DMS79 treated with DMSO at 0.1 percent for 48 hours (cell line): ENCODE results near the gene TBX1.
"Not testable (repeated sequence)": the region's sequence is repeated elsewhere in the genome, so short reads cannot be mapped to it uniquely, and the experiment has no call there.

Source experiments
- DNase-seq: peaks from one replicate; lab custom pipeline; 2025; lab: John Stamatoyannopoulos, UW

Gene TBX1

DNA sequence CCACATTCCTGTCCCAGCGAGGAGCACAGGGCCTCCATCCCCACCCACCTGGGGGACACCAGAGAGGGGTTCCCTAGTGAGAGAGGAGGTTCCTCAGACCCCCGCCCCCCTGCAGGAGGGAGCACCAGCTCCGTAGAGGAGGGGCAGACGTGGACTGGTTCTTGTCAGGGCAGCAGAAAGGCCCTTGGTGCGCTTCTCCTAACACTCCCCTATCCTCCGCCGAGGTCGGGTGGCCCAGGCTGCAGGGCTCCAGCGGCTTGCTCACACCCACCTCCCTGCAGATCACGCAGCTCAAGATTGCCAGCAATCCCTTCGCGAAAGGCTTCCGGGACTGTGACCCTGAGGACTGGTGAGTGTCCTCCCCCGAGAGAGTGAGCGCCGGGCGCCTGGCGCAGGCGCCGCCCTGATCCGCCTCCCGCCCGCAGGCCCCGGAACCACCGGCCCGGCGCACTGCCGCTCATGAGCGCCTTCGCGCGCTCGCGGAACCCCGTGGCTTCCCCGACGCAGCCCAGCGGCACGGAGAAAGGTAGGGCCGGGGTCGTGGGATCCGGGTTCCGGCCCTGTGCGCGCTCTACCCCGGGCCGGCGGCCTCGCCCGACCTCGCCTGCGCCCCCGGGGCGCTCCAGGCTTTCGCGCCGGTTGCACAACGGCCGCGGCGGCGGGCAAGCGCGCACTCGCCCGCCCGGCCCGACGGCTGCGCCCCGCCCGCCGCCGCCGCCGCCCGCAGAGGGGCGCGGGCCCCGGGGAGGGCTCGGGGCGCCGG is 5.1 kb downstream of the TBX1 start:
- no peak for DNase-seq

GRCh38 chr22:19766240-19766510 is 5.6 kb downstream of the TBX1 start:
- DNase-seq, result no peak

DNA sequence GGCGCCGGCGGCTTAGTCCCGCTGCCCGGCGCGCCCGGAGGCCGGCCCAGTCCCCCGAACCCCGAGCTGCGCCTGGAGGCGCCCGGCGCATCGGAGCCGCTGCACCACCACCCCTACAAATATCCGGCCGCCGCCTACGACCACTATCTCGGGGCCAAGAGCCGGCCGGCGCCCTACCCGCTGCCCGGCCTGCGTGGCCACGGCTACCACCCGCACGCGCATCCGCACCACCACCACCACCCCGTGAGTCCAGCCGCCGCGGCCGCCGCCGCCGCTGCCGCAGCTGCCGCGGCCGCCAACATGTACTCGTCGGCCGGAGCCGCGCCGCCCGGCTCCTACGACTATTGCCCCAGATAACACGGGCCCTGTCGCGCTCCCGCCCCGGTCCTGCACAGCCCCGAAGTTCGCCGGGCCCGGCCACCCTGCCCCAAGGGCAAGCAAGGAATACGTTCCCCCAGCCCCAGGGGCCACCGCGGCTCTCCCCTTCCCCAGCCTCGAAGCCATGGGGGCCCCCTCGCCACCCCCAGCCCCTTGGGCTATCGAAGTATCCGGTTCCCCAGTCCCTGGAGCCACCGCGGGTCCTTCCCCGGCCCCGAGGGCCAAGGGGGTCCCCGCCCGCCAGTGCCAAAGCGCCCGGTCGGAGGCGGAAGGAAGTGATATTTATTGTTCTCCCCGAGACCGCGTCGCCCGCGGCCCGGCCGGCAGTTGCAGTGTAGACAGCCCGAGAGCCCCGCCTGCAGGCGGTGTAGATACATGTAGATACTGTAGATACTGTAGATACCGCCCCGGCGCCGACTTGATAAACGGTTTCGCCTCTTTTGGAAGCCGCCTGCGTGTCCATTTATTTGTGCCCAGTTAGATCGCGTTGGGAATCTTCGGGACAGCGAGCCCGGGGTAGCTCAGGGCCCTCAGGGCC is 6.2 kb downstream of the TBX1 start:
- DNase-seq, result no peak

DNA sequence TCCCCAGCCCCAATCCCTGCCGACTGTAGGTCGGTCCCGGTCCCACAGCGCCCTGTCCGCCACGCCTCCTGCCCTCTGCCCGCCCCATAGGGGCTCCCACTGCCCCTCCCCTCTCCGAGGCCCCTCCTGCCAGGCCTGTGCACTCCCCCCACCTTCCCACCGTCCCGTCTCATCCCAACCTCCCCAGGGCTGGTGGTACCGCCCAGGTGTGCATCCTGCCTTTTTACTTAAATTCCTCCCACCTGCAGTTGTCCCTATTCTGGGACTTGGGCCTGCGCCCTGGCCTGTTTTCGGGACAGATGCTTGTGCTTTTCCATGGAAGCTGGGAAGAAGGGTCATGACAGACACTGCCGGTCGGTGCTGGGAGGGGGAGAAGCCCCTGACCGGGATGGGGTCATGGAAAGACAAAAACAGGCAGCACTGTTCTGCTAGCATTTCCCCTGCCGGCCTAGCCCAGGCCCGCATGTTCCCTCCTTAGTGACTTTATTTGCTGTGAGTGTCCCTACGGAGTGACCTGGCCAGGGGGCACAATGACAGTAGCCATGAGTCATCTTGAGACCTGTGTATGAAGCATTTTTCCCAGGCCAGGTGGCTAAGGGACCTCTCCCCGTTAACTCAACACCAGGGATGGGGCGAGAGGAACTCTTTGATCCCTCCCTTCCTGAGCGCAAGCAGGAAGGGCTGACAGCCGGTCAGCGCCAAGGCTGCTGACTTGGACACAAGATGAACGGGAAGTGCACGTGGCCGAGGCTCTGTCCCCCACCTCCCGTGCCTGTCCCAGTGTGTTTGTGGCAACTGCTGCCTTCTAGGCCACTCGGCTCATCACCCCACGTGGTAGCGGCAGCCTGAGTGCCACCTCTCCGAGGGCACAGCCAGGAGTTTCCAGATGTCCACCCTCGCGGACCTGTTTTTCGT is 7.1 kb downstream of the TBX1 start:
- no peak for DNase-seq

DNA sequence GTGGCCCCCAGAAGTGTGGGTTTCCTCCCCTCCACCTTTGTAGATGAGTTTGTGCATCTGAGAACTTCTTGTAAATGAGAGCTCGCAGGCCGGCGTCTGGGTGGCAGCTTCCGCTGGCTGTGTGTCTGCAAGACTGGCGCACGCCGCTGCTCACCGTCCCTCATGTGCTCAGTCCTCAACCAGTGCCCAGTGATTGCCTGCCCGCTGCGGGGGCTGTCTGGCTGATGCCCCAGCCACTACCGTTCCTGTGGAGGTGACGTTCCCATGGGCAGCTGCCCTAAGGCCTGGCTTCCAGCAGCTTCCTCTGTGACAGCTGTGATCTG is 8.8 kb downstream of the TBX1 start:
- no peak for DNase-seq

GRCh38 chr22:19770349-19771220 is 10.0 kb downstream of the TBX1 start:
- DNase-seq, result no peak

GRCh38 chr22:19772422-19772672 is 11.8 kb downstream of the TBX1 start:
- no peak for DNase-seq

GRCh38 chr22:19772673-19773469 is 12.3 kb downstream of the TBX1 start:
- no peak for DNase-seq

DNA sequence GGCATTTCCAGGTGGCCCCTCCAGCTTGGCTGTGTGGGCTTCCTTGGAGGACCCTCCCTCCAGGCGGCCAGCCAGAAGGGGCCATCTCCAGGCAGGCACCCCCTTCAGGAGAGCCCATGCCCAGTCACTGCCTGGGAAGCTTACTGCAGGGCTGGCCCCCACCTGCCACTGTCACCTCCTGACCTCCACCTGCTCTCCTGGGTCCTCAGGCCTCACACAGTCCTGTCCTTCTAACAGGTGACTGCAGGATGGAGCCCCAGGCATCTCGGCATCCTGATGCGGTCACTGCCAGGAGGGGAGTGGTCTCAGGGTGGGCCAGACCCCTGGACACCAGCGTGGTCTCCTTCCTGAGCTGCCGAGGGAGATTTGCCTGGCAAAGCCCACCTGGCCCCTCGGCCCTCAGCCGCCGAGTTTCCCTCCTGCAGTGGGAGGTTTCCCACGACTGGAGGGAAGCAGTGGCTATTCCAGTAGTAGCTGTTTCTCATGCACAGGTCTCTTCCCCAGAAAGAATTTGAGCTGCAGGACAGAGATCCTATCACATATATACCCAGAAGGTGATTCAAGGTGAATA is 13.0 kb downstream of the TBX1 start:
- DNase-seq, result no peak

DNA sequence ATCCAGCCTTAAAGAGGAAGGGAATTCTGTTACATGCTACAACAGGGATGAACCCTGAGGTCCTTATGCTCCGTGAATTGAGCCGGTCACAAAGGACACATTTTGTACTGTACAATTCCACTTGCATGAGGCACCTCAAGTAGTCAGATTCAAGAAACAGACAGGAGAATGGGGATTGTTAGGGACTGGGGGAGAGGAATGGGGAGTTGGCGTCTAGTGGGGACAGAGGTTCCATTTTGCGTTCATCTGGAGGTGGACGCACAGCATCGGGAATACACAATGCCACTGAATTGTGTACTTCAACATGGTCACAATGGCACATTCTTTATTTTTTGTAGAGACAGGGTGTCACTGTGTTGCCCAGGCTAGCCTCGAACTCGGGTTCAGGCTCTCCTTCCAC is 14.1 kb downstream of the TBX1 start:
- DNase-seq, result no peak

- no peak for DNase-seq
These were observed 15.1 kb downstream of the TBX1 start for GRCh38 chr22:19775496-19776325.

DNA sequence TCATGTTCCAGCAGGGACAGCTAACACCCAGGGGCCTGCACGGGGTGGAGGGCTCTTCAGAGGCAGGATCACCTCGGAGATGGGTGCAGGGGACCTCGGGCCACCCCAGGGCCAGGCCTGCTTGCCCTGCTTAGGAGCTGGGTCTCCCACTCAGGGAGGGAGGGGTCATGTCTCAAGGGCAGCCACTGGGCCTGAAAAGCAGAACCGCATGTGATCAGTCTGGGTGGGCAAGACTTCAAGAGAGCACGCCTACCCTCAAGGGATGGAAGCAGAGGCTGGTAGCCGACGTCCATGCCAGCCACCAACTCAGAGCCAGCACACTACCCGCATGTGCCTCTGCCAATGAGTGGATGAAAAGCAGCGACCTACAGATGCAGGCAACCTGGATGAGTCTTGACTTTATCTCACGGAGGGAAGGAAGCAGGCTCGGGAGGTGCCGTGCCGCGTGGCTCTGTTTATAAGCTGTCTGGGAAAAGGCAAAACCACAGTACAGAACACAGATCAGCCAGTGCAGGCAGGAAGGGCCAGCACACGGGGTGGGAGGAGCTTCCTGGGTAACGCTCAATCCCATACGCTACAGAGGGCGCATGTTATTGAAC is 16.0 kb downstream of the TBX1 start:
- no peak for DNase-seq

- not testable (repeated sequence) for DNase-seq
These were observed 16.6 kb downstream of the TBX1 start for GRCh38 chr22:19777192-19777591.

DNA sequence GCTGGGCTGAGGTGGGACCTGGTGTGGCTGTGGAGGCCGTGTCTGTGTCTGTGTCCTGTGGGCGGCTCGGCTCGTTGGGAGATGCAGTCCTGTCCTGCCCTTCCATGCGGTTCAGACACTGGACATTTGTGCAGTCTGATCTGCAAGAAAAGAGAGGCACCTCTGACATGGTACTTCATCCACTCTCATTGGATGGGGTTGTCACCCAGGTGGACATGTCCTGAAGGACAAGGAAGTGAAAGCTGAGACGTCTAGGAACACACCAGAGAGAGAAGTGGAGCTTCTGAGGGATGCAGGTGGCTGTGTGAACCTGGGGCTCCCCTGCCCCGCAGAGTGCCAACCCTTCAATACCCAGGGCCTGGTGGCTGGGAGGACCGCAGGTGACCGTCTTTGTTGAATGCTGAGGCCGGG is 18.4 kb downstream of the TBX1 start:
- DNase-seq, result no peak

- no peak for DNase-seq
These were observed 19.2 kb downstream of the TBX1 start for GRCh38 chr22:19779685-19780268.

- no peak for DNase-seq
These were observed 22.0 kb downstream of the TBX1 start for GRCh38 chr22:19782533-19782932.

DNA sequence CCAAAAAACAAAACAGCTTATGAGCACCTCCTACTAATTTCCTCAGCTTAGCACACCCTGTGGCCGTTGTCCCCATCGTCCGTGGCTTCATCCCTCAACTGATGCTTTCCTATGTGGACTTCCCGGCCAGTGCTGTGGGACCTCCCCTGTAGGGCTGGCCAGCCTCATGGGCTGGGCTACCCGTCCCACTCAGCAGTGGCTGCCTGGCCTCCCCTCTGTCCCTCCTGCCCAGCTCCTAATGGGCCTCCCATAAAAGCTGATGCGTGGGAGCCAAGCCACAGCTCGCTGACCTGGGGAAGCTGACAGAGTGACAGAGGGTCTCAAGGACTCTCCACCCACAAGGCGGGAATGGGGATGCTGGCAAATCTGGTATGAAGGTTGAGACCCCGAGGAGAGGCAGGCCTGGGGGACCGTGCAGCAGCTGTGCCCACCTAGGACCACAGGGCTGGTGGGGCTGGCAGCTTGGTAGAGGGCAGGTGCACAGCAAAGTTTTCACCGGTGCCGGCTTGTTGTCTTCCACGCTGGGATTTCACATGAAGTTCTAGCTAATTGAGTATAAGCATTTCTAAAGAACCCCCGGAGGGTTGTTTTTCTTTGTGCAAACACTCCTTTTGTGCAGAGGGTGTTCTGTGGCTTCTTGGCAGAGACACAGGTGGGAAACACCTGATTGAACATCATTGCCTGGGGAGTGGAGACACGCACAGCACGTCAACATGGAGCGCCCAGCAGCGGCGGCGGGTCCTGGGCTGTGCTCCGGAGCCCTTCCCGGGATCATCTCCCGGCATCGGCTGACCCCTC is 23.2 kb downstream of the TBX1 start:
- DNase-seq, result peak; percentile 23
